Glutamatergic neuron (in vitro differentiated cells): ENCODE results near the gene IRF1. TPM values are rescaled to one million over a fixed set of nuclear protein-coding genes. Genes with fewer than 3 reads are reported as not detected.

ENCODE experiments used
- DNase-seq: peaks from one replicate; pipeline ENCODE4 v3.0.0; 2022
- H3K27ac Mint-ChIP-seq: one replicate; pipeline ENCODE4 v1.8.0; 2020; ENCODE audit warnings: mild to moderate bottlenecking, mixed read lengths, inconsistent platforms; ENCODE audit not compliant: unreplicated experiment
- H3K27me3 Mint-ChIP-seq: one replicate; pipeline ENCODE4 v1.8.0; 2020; ENCODE audit warnings: mild to moderate bottlenecking, moderate library complexity, mixed read lengths, inconsistent platforms; ENCODE audit not compliant: unreplicated experiment
- H3K36me3 Mint-ChIP-seq: one replicate; pipeline ENCODE4 v1.8.0; 2020; ENCODE audit warnings: mild to moderate bottlenecking, mixed read lengths, inconsistent platforms; ENCODE audit not compliant: unreplicated experiment
- H3K4me1 Mint-ChIP-seq: one replicate; pipeline ENCODE4 v1.8.0; 2020; ENCODE audit warnings: mild to moderate bottlenecking, low read depth, mixed read lengths, inconsistent platforms; ENCODE audit not compliant: unreplicated experiment
- H3K4me3 Mint-ChIP-seq: one replicate; pipeline ENCODE4 v1.8.0; 2020; ENCODE audit warnings: mild to moderate bottlenecking, mixed read lengths, inconsistent platforms; ENCODE audit not compliant: unreplicated experiment
- H3K9me3 Mint-ChIP-seq: one replicate; pipeline ENCODE4 v1.8.0; 2020; ENCODE audit warnings: mild to moderate bottlenecking, moderate library complexity, mixed read lengths, inconsistent platforms; ENCODE audit not compliant: unreplicated experiment
- CTCF ChIP-seq: fragments of 200-600 bp; sonication (generic); IDR thresholded peaks from one replicate; pipeline ENCODE4 v1.5.0; 2021; ENCODE audit not compliant: partially characterized antibody, unreplicated experiment
- total RNA-seq: library from RNA; stranded (reverse); fragmentation: NEBNext Ultra II Directional; extraction: Animal tissue kit (Norgen Biotek cat#: 25700); gene quantifications from one replicate; pipeline ENCODE4 v1.2.1, GENCODE V29; 2021; ENCODE audit not compliant: unreplicated experiment

Gene IRF1
- total RNA-seq, 1 donor from 2014 or later: 2.8 TPM

GRCh38 chr5:132479111-132479951, 11.2 kb downstream of the IRF1 start:
- no peak for TF ChIP-seq CTCF
- Mint-ChIP-seq H3K27ac (no peak overlapping the region), H3K9me3 (peaks cover 3% of the 10 kb centered on the region), H3K36me3 (no peaks in the 10 kb centered on the region), H3K4me1 (peaks cover 4% of the 10 kb centered on the region), H3K27me3 (peaks cover 1% of the 10 kb centered on the region), H3K4me3 (no peak overlapping the region)
- DNase-seq: no peak

GRCh38 chr5:132478366-132478871, 12.2 kb downstream of the IRF1 start:
- peaks cover 3% of the 10 kb centered on the region for H3K9me3 Mint-ChIP-seq
- no peaks in the 10 kb centered on the region for H3K27me3 Mint-ChIP-seq
- H3K36me3 Mint-ChIP-seq: no peaks in the 10 kb centered on the region
- TF ChIP-seq CTCF: no peak
- DNase-seq: no peak
- H3K27ac Mint-ChIP-seq: no peak overlapping the region
- no peak overlapping the region for H3K4me3 Mint-ChIP-seq
- peaks cover 4% of the 10 kb centered on the region for H3K4me1 Mint-ChIP-seq

GRCh38 chr5:132477784-132478365, 12.7 kb downstream of the IRF1 start:
- TF ChIP-seq CTCF: no peak

GRCh38 chr5:132476876-132477781, 13.4 kb downstream of the IRF1 start:
- no peak for DNase-seq
- Mint-ChIP-seq H3K36me3 (no peaks in the 10 kb centered on the region), H3K4me3 (no peak overlapping the region), H3K4me1 (peaks cover 4% of the 10 kb centered on the region), H3K27ac (no peak overlapping the region), H3K27me3 (no peaks in the 10 kb centered on the region), H3K9me3 (peaks cover 3% of the 10 kb centered on the region)
- TF ChIP-seq CTCF: peak; percentile 41

More at GRCh38 chr5:132477784-132478365, 12.7 kb downstream of the IRF1 start:
- Mint-ChIP-seq H3K27ac (no peak overlapping the region), H3K27me3 (no peaks in the 10 kb centered on the region), H3K9me3 (peaks cover 3% of the 10 kb centered on the region), H3K4me3 (no peak overlapping the region), H3K36me3 (no peaks in the 10 kb centered on the region), H3K4me1 (peaks cover 4% of the 10 kb centered on the region)
- no peak for DNase-seq
